Activated effector memory CD4-positive, alpha-beta T cell treated with Interleukin-2 at 50 U/mL for 16 hours (primary cell): ENCODE measurements around the gene PDZD7.

ENCODE experiments used
- DNase-seq: peaks from one replicate; pipeline ENCODE4 v3.0.0-alpha.2; 2020

PDZD7 gene

GRCh38 chr10:100962351-100963080 lies 68.4 kb downstream of the PDZD7 start:
- no peak for DNase-seq

GRCh38 chr10:100960251-100960650 lies 70.7 kb downstream of the PDZD7 start:
- no peak for DNase-seq
